Epithelial cell of esophagus (primary cell): ENCODE measurements around the gene DNAH14.
"Not testable (repeated sequence)": the region's sequence is repeated elsewhere in the genome, so short reads cannot be mapped to it uniquely, and the experiment has no call there.

Experiments used
- DNase-seq: peaks from one replicate; pipeline ENCODE4 v3.0.0; 2010; ENCODE audit warnings: low read depth
- H3K4me3 ChIP-seq: 2 replicates; pipeline ENCODE4 v1.5.1; 2011; ENCODE audit warnings: mild to moderate bottlenecking, low read length, control low read depth
- TF ChIP-seq, protein P1 (sequence below): IDR thresholded peaks from 2 replicates; pipeline ENCODE4 v1.5.1; 2011; ENCODE audit warnings: low read depth, mild to moderate bottlenecking, low read length, control low read depth, inconsistent platforms; ENCODE audit not compliant: insufficient read depth; ENCODE audit errors: missing control alignments

The DNAH14 gene

DNA sequence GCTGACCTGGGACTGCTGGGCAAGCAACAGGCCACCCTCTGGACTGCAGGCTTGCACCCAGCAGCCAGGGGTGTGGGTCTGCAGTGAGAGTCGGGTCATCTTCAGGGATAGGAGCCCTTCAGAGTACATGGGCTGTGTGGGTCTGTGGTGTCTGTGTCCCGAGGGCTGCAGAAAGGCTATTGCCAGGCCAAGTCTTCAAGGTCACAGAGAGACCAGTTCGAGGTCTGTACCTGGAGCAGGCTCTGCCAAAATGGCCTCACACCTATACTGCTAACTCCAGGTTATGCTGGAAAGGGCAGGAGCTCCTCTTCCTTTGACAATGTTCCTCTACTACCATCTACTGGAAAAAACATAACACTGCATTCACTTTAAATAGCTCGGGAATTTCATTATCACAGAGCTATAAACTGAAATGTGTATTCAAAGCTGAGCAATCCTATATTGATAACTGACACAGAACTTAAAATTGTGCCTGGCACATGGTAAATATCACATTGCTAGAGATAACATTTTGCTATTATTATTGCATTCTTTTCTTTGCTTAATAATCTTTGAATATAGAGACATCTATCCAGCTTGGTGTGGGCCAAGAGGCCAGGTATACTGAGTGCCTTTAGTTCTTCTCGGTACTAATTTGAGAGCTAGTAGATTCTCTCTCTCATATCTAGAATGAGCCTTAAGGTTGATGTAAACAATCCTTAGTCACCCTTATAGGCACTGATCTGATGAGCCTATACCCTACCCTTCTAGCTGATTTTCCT, 6.9 kb upstream of the DNAH14 start:
- TF ChIP-seq, protein P1, sequence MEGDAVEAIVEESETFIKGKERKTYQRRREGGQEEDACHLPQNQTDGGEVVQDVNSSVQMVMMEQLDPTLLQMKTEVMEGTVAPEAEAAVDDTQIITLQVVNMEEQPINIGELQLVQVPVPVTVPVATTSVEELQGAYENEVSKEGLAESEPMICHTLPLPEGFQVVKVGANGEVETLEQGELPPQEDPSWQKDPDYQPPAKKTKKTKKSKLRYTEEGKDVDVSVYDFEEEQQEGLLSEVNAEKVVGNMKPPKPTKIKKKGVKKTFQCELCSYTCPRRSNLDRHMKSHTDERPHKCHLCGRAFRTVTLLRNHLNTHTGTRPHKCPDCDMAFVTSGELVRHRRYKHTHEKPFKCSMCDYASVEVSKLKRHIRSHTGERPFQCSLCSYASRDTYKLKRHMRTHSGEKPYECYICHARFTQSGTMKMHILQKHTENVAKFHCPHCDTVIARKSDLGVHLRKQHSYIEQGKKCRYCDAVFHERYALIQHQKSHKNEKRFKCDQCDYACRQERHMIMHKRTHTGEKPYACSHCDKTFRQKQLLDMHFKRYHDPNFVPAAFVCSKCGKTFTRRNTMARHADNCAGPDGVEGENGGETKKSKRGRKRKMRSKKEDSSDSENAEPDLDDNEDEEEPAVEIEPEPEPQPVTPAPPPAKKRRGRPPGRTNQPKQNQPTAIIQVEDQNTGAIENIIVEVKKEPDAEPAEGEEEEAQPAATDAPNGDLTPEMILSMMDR, result peak; percentile 73
- H3K4me3 ChIP-seq, result no peak overlapping the region
- DNase-seq, result peak; percentile 58

DNA sequence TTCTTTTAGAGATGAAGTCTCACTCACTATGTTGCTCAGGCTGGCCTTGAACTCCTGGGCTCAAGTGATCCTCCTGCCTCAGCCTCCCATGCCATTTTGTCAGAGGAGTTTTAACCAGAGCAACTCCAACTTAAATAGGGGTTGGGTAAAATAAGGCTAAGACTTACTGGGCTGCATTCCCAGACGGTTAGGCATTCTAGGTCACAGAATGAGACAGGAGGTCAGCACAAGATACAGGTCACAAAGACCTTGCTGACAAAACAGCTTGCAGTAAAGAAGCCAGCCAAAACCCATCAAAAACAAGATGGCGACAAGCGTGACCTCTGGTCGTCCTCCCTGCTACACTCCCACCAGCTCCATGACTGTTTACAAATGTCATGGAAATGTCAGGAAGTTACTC, 5.7 kb upstream of the DNAH14 start:
- TF ChIP-seq, protein P1, result no peak
- no peak overlapping the region for H3K4me3 ChIP-seq
- DNase-seq, result no peak

DNA sequence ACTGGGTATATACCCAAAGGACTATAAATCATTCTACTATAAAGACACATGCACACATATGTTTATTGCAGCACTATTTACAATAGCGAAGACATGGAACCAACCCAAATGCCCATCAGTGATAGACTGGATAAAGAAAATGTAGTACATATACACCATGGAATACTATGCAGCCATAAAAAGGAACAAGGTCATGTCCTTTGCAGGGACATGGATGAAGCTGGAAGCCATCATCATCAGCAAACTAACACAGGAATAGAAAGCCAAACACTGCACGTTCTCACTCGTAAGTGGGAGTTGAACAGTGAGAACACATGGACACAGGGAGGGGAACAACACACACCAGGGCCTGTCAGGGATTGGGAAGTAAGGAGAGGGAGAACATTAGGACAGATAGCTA, 1.8 kb upstream of the DNAH14 start:
- DNase-seq, H3K4me3 ChIP-seq: not testable (repeated sequence)

DNA sequence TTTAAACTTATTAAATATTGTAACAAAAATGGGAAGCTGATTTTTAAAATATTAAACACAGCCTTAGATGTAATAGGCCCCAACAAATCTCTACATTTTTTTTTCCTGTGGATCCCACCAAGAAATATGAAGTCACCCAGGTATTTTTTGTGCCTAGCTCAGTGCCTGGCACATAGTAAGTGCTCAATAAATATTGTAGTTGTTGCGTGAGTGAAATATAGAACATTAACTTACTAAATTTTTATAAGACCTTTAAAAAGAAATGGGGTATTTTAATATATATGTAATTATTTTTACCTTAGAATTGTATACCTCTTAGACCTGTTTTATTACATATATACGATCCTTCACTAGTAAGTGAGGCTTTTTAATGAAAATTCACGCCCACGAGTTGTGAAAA, 569 bp upstream of the DNAH14 start:
- TF ChIP-seq, protein P1, result no peak
- no peak for DNase-seq
- peak overlapping the region; percentile 55 for H3K4me3 ChIP-seq

DNA sequence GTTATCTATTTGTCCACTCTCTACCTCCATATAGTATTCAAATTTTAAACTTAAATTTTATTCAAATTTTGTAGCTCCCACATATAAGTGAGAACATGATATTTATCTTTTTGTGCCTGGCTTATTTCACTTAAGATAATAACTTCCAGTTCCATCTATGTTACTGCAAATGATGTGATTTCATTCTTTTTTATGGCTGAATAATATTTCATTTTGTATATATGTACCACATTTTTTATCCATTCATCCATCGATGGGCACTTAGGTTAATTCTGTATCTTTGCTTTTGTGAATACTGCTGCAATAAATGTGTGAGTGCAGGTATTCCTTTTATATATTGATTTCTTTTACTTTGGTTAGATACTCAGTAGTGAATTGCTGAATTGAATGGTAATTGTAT, 2.1 kb downstream of the DNAH14 start:
- H3K4me3 ChIP-seq, result no peak overlapping the region
- no peak for DNase-seq
- TF ChIP-seq, protein P1, result no peak

DNA sequence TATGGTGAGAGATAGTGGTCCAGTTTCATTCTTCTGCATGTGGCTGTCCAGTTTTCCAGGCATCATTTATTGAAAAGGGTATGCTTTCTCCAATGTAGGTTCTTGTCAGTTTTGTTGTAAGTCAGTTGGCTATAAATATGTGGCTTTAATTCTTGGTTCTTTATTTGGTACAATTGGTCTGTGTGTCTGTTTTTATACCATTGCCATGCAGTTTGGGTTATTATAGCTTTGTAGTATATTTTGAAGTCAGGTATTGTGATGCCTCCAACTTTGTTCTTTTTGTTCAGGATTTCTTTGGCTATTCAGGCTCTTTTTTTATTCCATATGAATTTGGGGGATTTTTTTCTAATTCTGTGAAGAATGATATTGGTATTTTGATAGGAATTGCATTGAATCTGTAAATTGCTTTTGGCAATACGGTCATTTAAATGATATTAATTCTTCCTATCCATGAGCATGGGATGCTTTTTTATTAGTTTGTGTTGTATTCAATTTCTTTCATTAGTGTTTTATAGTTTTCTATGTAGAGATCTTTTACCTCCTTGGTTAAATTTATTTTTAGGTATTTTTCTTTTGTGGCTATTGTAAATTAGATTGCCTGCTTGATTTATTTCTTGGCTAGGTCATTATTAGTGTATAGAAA, 3.3 kb downstream of the DNAH14 start:
- TF ChIP-seq, protein P1, result no peak
- no peak overlapping the region for H3K4me3 ChIP-seq
- no peak for DNase-seq

DNA sequence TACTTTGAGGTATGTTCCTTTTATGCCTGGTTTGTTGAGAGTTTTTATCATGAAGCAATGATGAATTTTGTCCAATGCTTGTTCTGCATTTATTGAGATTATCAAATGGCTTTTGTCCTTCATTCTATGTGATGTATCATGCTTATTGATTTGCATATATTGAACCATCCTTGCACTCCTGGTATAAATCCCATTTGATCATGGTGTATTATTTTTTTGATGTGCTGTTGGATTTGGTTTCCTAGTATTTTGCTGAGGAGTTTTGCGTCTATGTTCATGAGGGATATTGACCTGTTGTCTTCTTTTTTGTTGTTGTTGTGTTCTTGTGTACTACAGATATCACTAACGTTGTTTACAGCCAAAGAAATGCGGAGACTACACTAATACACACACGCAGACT, 4.1 kb downstream of the DNAH14 start:
- TF ChIP-seq, protein P1, result no peak
- no peak overlapping the region for H3K4me3 ChIP-seq
- DNase-seq, result no peak
